Activated naive CD4-positive, alpha-beta T cell treated with anti-CD3 and anti-CD28 coated beads, Interleukin-2, amount 10 ng/mL, durations not matched to agents 7 days and 5 days (primary cell): ENCODE measurements around the gene HAUS1.
"Not testable (repeated sequence)": the region's sequence is repeated elsewhere in the genome, so short reads cannot be mapped to it uniquely, and the experiment has no call there.

Experiments
- CTCF ChIA-PET: fragments of 350-600 bp; sonication (Branson Sonifier 250); formaldehyde crosslinking; loops from one replicate; lab custom pipeline; 2021; ENCODE audit warnings: antibody characterized with exemption; lab: Charles Lee
- DNase-seq: peaks from one replicate; pipeline ENCODE4 v3.0.0-alpha.2; 2020
- H3K27ac Mint-ChIP-seq: one replicate; pipeline ENCODE4 v1.8.0; 2021; ENCODE audit warnings: mild to moderate bottlenecking, moderate library complexity, mixed read lengths
- H3K27me3 Mint-ChIP-seq: one replicate; pipeline ENCODE4 v1.8.0; 2021; ENCODE audit warnings: mild to moderate bottlenecking, mixed read lengths
- H3K36me3 Mint-ChIP-seq: one replicate; pipeline ENCODE4 v1.8.0; 2021; ENCODE audit warnings: mixed read lengths
- H3K4me1 Mint-ChIP-seq: one replicate; pipeline ENCODE4 v1.8.0; 2021; ENCODE audit warnings: mixed read lengths
- H3K4me3 Mint-ChIP-seq: one replicate; pipeline ENCODE4 v1.8.0; 2021; ENCODE audit warnings: mild to moderate bottlenecking, moderate library complexity, mixed read lengths
- H3K9me3 Mint-ChIP-seq: one replicate; pipeline ENCODE4 v1.8.0; 2021; ENCODE audit warnings: mixed read lengths

The HAUS1 gene

DNA sequence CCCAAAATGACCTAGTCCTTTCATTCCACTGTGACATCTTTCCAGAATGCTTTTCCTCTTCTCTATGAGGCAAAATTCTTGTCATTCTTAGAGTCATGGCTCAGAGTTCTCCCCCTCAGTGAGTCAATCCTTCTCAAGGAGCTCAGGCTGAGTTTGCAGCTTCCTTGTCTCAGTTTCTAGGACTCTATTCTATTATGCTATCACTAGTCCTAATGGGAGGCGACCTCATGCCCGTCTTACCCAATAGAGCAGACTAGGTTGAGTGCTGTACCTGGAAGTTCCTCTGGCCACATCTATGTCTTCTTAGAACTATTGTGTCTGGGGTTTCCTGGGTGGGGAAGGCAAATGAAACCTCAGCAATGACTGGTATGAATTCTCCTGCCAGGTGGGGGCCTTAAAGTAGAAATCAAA is 51.5 kb downstream of the HAUS1 start:
- Mint-ChIP-seq H3K4me1 (peaks cover 95% of the 10 kb centered on the region), H3K27ac (peak overlapping the region; percentile 97)
- CTCF ChIA-PET, result interaction anchor here (0.7 to 1.4 kb wide), 3 partner anchors 18 to 126 kb away, joined by 3 to 5 read pairs (median 4); a partner anchor contains a TSS

DNA sequence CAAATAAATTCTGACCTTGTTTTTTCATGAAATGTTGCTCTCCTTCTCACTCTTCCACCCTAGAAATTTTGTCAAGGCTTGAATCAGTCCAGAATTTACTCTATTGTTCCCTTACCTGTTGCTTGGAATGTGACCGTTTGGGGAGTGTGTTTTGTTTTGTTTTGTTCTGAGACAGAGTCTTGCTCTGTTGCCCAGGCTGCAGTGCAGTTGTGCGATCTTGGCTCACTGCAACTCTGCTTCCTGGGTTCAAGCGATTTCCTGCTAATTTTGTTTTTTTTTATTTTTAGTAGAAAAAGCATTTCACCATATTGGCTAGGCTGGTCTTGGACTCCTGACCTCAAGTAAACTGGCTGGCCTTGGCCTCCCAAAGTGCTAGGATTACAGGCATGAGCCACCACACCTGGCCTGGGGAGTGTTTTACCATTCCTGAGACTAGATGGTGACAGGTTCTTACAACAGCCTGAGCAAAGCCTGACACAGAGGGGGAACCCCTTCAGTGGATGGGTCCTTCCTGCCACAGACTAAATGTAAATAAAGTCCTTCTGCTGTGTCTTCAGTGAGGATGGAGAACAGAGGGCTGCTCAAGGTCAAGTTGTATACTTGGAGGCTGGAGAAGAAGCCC is 52.0 kb downstream of the HAUS1 start:
- peak overlapping the region; percentile 97 for H3K27ac Mint-ChIP-seq
- peaks cover 95% of the 10 kb centered on the region for H3K4me1 Mint-ChIP-seq
- H3K9me3 Mint-ChIP-seq, result peaks cover 11% of the 10 kb centered on the region
- H3K4me3 Mint-ChIP-seq, result peak overlapping the region; percentile 53
- no peaks in the 10 kb centered on the region for H3K27me3 Mint-ChIP-seq
- H3K36me3 Mint-ChIP-seq, result peaks cover 41% of the 10 kb centered on the region
- DNase-seq, result peak; percentile 58
- CTCF ChIA-PET, result interaction anchor here (1.2 to 3.1 kb wide), 2 partner anchors 13 to 17 kb away, joined by 3 to 35 read pairs; a partner anchor contains a TSS

More for the DNA sequence above, 51.5 kb downstream of the HAUS1 start:
- Mint-ChIP-seq H3K36me3 (peaks cover 41% of the 10 kb centered on the region), H3K4me3 (peak overlapping the region; percentile 53), H3K9me3 (peaks cover 11% of the 10 kb centered on the region), H3K27me3 (no peaks in the 10 kb centered on the region)
- peak; percentile 75 for DNase-seq

DNA sequence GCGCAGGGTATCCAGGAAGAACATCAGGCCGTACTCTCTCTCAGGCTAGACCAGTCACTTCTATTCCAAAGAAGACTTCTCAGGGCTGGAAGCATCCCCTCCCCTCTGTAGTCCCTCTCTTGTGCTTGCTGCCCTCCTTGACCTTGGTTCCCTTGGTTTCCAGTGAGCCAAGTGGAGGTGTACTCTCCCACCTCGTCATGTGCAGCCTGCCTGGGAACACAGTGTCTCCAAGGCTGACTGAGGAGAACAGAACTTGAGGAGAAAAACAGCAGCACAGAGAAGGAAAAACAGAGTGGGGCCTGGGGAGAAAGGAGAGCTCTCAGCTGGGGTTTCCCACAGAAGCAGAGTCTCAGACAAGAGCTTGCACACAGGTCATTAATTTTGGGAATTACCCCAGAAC is 52.7 kb downstream of the HAUS1 start:
- Mint-ChIP-seq H3K4me3 (peak overlapping the region; percentile 53), H3K9me3 (peaks cover 12% of the 10 kb centered on the region), H3K27me3 (no peaks in the 10 kb centered on the region), H3K36me3 (peaks cover 41% of the 10 kb centered on the region), H3K27ac (peak overlapping the region; percentile 97), H3K4me1 (peaks cover 94% of the 10 kb centered on the region)
- DNase-seq, result no peak
- CTCF ChIA-PET, result interaction anchor here (1.2 to 3.3 kb wide), 4 partner anchors 8 to 16 kb away, joined by 3 to 35 read pairs (median 8); a partner anchor contains a TSS

DNA sequence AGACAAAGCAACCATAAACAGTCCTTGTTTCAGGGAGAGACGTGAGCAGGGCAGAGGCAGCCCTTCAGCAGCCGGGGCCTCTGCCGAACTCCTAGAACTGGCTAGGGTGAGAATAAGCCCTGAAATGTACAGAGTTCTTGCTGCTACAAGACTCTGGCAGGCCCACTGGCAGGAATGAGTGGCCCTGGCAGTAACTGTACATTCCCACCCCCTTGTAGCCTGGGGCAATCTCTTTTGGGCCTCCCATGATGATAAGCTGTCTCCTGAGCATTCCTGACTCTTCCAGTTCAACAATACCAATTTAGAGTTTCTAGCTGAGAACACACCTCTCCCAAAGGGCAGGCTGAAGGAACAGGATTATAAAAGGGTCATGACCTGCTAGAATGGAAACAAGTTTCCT is 54.3 kb downstream of the HAUS1 start:
- Mint-ChIP-seq H3K4me1 (peaks cover 92% of the 10 kb centered on the region), H3K27me3 (no peaks in the 10 kb centered on the region), H3K4me3 (no peak overlapping the region), H3K27ac (peak overlapping the region; percentile 97), H3K9me3 (peaks cover 15% of the 10 kb centered on the region), H3K36me3 (peaks cover 42% of the 10 kb centered on the region)
- DNase-seq, result no peak
- CTCF ChIA-PET, result interaction anchor here (1.2 to 3.3 kb wide), 4 partner anchors 10 to 499 kb away, joined by 3 to 35 read pairs (median 8); a partner anchor contains a TSS

DNA sequence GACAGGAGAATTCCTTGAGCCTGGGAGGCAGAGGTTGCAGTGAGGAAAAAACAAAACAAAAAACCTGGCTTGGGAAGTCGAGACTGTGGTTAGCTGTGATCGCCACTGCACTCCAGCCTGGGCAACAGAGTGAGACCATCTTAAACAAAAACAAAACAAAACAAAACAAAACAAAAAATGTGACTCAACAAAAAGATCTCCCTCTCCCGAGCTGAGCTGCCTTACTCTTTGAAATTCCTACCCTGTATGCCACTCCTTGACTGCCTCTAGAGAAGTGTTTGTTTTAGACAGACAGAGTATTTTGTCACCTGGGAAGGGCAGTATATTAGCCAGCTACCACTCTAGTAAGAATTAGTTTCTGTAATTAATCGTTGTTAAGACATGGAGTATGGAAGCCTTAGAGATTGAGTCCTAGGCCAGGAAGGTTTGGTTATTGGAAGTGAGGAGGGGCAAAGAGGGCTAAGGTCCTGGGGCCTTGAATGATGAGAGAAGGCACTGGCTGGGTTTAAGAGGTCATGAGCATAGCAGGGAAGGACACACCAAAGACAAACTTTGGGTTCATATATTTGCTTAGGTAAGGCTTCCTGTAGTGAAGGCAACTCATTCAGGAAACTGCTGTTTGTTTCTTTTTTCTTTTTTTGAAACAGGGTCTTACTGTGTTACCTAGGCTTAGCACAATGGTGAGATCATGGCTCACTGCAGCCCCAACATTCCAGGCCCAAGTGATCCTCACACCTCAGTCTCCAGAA is 56.0 kb downstream of the HAUS1 start:
- CTCF ChIA-PET, result interaction anchor here (0.6 to 6.1 kb wide), 4 partner anchors 8 to 19 kb away, joined by 4 to 46 read pairs (median 8); a partner anchor contains a TSS
- no peak for DNase-seq
- H3K27me3 Mint-ChIP-seq, result no peaks in the 10 kb centered on the region
- H3K27ac Mint-ChIP-seq, result peak overlapping the region; percentile 85
- peaks cover 31% of the 10 kb centered on the region for H3K36me3 Mint-ChIP-seq
- peaks cover 90% of the 10 kb centered on the region for H3K4me1 Mint-ChIP-seq
- H3K4me3 Mint-ChIP-seq, result no peak overlapping the region
- peaks cover 6% of the 10 kb centered on the region for H3K9me3 Mint-ChIP-seq

DNA sequence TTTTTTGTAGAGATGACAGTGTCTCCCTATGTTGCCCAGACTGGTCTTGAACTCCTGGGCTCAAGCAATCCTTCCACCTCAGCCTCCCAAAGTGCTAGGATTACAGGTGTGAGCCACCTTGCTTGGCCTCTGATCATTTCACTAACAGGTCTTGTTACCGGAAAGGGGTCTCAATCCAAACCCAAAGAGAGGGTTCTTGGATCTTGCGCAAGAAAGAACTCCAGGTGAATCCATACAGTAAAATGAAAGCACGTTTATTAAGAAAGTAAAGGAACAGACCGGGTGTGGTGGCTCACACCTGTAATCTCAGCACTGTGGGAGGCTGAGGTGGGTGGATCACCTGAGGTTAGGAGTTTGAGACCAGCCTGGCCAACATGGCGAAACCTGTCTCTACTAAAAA is 56.7 kb downstream of the HAUS1 start:
- not testable (repeated sequence) for H3K9me3 Mint-ChIP-seq, H3K27me3 Mint-ChIP-seq, H3K4me3 Mint-ChIP-seq, DNase-seq
- peak overlapping the region; percentile 85 for H3K27ac Mint-ChIP-seq
- H3K4me1 Mint-ChIP-seq, result peaks cover 83% of the 10 kb centered on the region
- peaks cover 27% of the 10 kb centered on the region for H3K36me3 Mint-ChIP-seq
- CTCF ChIA-PET, result interaction anchor here (6.1 kb wide), 1 partner anchor 12 kb away, joined by 46 read pairs; a partner anchor contains a TSS

DNA sequence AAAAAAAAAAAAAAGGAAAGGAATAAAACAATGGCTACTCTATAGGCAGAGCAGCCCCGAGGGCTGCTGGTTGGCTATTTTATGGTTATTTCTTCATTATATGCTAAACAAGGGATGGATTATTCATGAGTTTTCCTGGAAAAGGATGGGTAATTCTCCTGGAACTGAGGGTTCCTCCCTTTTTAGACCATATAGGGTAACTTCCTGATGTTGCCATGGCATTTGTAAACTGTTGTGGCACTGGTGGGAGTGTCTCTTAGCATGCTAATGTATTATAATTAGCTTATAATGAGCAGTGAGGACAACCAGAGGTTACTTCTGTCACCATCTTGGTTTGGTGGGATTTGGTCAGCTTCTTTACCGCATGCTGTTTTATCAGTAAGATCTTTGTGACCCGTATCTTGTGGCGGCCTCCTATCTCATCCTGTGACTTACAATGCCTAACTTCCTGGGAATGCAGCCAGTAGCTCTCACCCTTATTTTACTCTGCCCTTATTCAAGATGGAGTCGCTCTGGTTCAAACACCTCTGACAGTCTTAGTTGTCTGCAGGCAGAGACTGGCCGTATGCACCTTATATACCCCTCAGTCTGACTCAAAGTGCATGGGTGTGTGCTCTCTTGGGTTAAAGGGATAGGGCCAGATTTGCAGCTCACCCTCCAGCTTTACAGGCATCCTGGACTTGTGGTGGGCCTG is 57.7 kb downstream of the HAUS1 start:
- H3K4me1 Mint-ChIP-seq, result peaks cover 78% of the 10 kb centered on the region
- H3K4me3 Mint-ChIP-seq, result no peak overlapping the region
- no peak for DNase-seq
- H3K36me3 Mint-ChIP-seq, result peaks cover 24% of the 10 kb centered on the region
- no peaks in the 10 kb centered on the region for H3K27me3 Mint-ChIP-seq
- H3K9me3 Mint-ChIP-seq, result peaks cover 4% of the 10 kb centered on the region
- peak overlapping the region; percentile 46 for H3K27ac Mint-ChIP-seq
- CTCF ChIA-PET, result interaction anchor here (6.1 kb wide), 1 partner anchor 11 kb away, joined by 46 read pairs; a partner anchor contains a TSS

DNA sequence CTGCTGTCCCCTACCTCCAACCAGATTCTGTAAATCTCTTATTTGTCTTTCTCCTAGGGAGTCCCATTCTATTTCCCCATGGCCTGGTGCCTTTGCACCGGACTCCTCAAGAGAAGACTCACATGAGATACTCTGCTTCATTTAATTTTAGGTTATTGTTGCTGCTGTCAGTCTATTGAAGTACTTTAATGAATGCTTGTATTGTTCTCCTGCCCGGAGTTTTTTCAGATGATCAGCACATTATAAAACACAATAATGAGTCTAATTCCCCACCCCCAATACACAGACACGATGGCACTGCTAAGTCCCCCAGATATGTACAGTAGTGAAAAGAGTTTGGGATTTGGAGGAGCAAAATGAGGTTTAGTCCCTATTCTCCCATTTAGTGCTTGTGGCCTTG is 58.9 kb downstream of the HAUS1 start:
- H3K27ac Mint-ChIP-seq, result peak overlapping the region; percentile 35
- DNase-seq, result no peak
- CTCF ChIA-PET, result interaction anchor here (1.6 to 6.1 kb wide), 2 partner anchors 10 to 14 kb away, joined by 5 to 46 read pairs; a partner anchor contains a TSS
- peaks cover 4% of the 10 kb centered on the region for H3K9me3 Mint-ChIP-seq
- H3K27me3 Mint-ChIP-seq, result no peaks in the 10 kb centered on the region
- peaks cover 73% of the 10 kb centered on the region for H3K4me1 Mint-ChIP-seq
- H3K4me3 Mint-ChIP-seq, result no peak overlapping the region
- peaks cover 21% of the 10 kb centered on the region for H3K36me3 Mint-ChIP-seq

DNA sequence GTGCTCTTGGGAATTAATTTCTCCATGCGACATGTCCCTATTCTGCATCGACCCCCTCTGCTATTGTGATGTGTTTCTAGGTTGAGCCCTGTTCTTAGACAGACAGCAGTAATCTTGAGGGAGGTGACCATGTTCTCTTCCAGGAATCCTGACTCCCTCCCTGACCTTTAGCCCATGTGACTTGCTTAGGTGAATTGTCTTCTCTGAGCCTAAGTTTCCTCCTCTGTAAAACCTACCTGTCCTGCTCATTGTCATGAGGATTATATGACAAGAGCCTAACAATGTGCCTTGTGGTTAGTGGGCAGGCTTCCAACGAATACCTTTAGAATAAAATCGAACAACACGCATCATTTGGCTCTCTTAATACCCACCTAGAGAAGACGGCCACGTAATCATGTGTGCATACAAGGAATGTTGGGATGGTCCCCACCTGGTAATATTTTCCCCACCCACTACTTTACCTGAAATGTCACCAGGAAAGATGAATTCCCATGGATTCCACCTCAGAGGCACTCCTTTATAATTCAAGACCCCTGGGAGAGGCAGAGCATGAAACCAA is 59.8 kb downstream of the HAUS1 start:
- H3K27me3 Mint-ChIP-seq, result no peaks in the 10 kb centered on the region
- no peak overlapping the region for H3K4me3 Mint-ChIP-seq
- DNase-seq, result no peak
- H3K36me3 Mint-ChIP-seq, result peaks cover 22% of the 10 kb centered on the region
- H3K9me3 Mint-ChIP-seq, result peaks cover 4% of the 10 kb centered on the region
- H3K4me1 Mint-ChIP-seq, result peaks cover 71% of the 10 kb centered on the region
- H3K27ac Mint-ChIP-seq, result no peak overlapping the region
- CTCF ChIA-PET, result interaction anchor here (1.6 to 6.1 kb wide), 2 partner anchors 9 to 15 kb away, joined by 5 to 46 read pairs; a partner anchor contains a TSS

DNA sequence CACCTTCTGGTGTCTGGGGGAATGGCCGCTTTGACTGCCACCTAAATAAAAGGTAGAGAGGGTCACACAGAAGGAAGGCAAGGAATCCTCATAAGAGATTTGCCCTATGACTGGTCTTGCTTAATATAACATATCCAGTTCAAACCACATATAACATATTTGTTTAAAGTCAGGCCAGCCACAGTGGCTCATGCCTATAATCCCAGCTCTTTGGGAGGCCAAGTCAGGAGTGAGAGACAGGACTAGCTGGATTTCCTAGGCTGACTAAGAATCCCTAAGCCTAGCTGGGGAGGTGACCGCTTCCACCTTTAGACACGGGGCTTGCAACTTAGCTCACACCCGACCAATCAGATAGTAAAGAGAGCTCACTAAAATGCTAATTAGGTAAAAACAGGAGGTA is 60.3 kb downstream of the HAUS1 start:
- Mint-ChIP-seq H3K36me3 (peaks cover 26% of the 10 kb centered on the region), H3K27ac (peak overlapping the region; percentile 64), H3K4me1 (peaks cover 72% of the 10 kb centered on the region)
- CTCF ChIA-PET, result interaction anchor here (6.1 kb wide), 1 partner anchor 8 kb away, joined by 46 read pairs; a partner anchor contains a TSS
- H3K4me3 Mint-ChIP-seq, H3K27me3 Mint-ChIP-seq, H3K9me3 Mint-ChIP-seq, DNase-seq: not testable (repeated sequence)

DNA sequence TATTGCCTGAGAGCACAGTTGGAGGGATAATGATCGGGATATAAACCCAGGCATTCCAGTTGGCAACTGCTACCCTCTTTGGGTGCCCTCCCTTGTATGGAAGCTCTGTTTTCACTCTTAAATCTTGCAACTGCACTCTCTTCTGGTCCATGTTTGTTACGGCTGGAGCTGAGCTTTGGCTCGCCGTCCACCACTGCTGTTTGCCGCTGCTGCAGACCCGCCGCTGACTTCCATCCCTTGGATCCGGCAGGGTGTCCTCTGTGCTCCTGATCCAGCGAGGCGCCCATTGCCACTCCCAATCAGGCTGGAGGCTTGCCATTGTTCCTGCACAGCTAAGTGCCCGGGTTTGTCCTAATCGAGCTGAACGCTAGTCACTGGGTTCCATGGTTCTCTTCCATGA is 60.7 kb downstream of the HAUS1 start:
- Mint-ChIP-seq H3K4me1 (peaks cover 72% of the 10 kb centered on the region), H3K27me3 (no peaks in the 10 kb centered on the region), H3K4me3 (no peak overlapping the region), H3K9me3 (peaks cover 4% of the 10 kb centered on the region), H3K36me3 (peaks cover 25% of the 10 kb centered on the region), H3K27ac (no peak overlapping the region)
- DNase-seq, result no peak
- CTCF ChIA-PET, result interaction anchor here (6.1 kb wide), 1 partner anchor 8 kb away, joined by 46 read pairs; a partner anchor contains a TSS

DNA sequence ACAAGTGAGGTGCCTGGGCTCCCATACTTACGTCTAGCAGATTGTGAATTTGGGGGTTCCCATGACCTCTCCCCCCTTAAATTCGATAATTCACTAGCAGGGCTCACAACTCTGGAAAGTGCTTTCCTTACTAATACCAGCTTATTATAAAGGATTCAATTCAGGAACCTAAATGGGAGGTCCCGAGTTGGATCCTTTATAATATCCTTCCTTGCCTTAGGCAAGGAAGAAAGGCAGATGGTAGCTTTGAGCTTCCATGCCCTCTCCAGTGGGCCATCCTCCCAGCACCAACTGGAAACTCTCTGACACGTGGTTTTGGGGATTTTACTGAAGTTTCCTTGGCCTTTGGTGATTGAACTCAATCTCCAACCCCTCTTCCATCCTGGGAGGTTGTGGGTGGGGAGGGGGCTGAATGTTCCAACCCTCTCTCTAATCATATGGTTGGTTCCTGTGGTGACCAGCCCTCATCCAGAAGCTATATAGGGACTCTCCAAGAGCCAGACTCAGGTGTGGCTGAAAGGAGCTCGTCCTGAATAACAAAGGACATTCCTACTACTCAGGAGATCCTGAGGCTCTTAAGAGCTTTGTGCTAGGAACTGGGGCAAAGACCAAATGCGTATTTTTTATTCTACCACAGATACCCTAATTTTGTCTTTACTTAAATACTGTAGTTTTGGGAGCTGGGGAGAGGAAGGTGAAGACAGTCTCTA is 62.2 kb downstream of the HAUS1 start:
- DNase-seq, result no peak
- CTCF ChIA-PET, result interaction anchor here (0.9 to 1.2 kb wide), 2 partner anchors 9 to 18 kb away, joined by 3 to 5 read pairs; no protein-coding TSS in a partner anchor
- Mint-ChIP-seq H3K9me3 (peaks cover 4% of the 10 kb centered on the region), H3K27me3 (no peaks in the 10 kb centered on the region), H3K36me3 (peaks cover 21% of the 10 kb centered on the region), H3K27ac (peak overlapping the region; percentile 64), H3K4me3 (no peak overlapping the region), H3K4me1 (peaks cover 65% of the 10 kb centered on the region)

DNA sequence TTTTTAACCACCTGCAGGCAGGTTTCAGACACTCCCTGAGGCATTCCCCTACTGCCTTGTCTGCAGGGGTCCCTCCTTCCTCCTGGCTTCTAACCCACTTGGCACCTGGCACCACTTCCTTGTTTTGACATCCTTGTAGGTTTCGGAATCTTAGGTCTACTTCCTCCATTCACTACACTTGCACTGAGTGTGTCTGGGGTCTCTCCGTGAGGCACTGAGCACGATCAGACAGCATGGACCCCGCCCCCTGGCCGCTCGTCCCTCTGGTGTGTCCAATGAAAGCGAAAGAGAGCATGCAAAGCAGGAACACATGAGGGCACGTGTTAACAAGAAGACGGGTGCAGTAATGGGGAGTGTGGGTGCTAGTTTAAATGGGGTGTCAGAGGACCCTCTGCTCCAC is 63.8 kb downstream of the HAUS1 start:
- H3K36me3 Mint-ChIP-seq, result peaks cover 18% of the 10 kb centered on the region
- H3K27me3 Mint-ChIP-seq, result no peaks in the 10 kb centered on the region
- H3K9me3 Mint-ChIP-seq, result no peaks in the 10 kb centered on the region
- DNase-seq, result peak; percentile 79
- peak overlapping the region; percentile 92 for H3K27ac Mint-ChIP-seq
- CTCF ChIA-PET, result interaction anchor here (1.2 kb wide), 1 partner anchor 9 kb away, joined by 4 read pairs; no protein-coding TSS in a partner anchor
- H3K4me1 Mint-ChIP-seq, result peaks cover 66% of the 10 kb centered on the region
- H3K4me3 Mint-ChIP-seq, result peak overlapping the region; percentile 50
